AG20443 (cell line): ENCODE data around the gene ANKLE1.
"Not testable (repeated sequence)": the region's sequence is repeated elsewhere in the genome, so short reads cannot be mapped to it uniquely, and the experiment has no call there.

Experiments
- DNase-seq: peaks from one replicate; pipeline ENCODE4 v3.0.0; 2012; ENCODE audit warnings: low spot score, mixed read lengths

ANKLE1 gene

DNA sequence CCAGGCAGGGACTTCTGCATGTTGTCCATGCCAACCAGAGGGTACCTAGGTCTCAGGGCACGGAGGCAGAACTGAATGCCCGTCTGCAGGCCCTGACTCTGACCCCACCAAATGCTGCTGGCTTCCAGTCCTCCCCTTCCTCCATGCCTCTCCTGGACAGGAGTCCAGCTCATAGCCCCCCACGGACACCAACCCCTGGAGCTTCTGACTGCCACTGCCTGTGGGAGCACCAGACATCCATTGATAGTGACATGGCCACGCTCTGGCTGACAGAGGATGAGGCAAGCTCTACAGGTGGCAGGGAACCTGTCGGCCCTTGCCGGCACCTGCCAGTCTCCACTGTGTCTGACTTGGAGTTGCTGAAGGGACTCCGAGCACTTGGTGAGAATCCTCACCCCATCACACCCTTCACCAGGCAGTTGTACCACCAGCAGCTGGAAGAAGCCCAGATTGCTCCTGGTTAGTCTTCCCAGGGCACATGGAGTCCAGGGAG, 1.8 kb downstream of the ANKLE1 start:
- no peak for DNase-seq

DNA sequence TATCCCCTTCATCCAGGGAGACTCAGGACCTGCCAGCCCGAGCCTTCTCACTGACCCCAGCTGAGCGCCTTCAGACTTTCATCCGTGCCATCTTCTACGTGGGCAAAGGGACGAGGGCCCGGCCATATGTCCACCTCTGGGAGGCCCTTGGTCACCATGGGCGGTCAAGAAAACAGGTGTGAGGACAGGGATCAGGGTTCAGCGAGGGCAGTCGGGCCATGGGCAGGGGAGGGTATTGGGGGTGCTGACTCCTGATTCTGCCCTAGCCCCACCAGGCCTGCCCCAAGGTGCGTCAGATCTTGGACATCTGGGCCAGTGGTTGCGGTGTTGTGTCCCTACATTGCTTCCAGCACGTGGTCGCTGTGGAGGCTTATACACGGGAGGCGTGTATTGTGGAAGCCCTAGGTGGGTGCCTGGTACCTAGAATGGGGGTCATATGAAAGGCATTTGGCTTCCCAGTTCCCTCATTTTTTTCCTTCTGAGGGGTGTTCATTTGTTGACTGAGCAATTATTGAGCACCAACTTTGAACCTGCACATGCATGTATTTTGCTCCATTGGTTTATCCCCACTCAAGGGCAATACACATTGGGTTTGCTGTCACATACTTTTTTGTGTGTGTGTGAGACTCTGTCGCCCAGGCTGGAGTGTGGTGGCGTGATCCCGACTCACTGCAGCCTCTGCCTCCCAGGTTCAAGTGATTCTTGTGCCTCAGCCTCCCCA, 3.9 kb downstream of the ANKLE1 start:
- no peak for DNase-seq

- DNase-seq, result no peak
These were observed 4.6 kb downstream of the ANKLE1 start for GRCh38 chr19:17286263-17286662.

DNA sequence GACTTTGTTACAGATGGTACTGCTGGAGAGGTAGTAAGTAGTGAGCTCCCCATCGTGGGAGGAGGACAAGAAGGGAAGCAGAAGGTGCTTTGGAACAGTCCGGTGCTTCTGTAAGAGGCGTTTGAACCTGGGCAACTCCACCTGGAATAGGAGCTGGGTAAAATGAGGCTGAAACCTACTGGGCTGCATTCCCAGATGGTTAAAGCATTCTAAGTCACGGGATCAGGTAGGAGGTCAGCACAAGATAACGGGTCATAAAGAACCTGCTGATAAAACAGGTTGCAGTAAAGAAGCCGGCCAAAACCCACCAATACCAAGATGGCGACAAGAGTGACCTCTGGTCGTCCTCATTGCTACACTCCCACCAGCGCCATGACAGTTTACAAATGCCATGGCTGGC, 5.1 kb downstream of the ANKLE1 start:
- DNase-seq, result no peak

- DNase-seq, result peak; percentile 95
These were observed 7.8 kb downstream of the ANKLE1 start for GRCh38 chr19:17289489-17289888.

DNA sequence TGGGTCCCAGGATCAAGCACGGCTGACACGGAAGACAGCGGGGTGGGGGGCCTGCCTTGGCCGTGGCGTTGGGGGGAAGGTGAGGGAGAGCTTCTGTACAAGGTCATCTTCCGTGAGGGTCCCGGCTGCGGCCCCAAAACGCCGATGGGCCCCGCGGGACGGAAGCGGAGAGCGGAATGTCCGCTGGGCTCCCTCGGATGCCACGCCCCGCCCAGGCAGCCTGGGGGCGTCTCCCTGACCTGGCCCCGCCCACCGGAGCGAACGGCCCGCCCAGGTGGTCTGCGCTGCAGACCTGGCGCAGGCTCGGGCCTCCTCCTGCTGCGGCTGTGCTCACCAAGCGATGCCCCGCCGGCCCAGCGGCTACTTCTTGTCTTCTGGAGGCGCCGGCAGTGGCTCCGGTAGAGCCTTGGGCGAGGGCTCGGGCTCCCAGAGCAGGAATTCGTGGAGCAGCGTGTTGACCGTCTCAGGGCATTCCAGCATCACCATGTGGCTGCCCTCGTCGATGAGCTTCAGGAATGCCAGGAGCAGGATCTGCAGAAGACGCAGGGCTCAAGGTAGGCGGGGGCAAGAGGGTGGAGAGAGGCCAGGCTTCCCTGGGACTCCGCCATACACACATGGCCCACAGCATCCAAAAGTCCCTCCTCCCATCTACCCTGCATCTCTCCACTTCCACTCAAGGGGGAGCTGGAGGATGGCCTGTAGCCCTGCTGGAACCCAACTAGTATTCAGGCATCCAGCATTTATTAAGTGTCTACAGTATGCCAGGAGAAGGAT, 10.8 kb downstream of the ANKLE1 start:
- peak; percentile 95 for DNase-seq

DNA sequence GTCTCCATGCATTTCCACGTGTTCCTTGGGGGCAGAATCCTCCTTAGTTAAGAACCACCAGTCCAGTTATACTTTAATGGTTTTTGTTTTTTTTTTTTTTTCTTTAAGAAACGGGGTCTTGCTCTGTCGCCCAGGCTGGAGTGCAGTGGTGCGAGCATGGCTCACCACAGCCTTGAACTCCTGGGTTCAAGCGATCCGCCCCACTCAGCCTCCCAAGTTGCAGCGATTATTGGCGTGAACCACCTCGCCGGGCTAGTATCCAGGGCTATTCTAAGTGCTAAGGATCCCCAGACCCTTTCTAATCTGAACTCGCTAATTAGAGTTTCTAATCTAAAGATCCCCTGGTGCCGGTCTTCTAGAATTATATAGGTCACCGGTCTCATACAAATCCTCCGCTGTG, 11.9 kb downstream of the ANKLE1 start:
- DNase-seq, result no peak

- peak; percentile 62 for DNase-seq
These were observed 12.6 kb downstream of the ANKLE1 start for GRCh38 chr19:17294051-17294891.

DNA sequence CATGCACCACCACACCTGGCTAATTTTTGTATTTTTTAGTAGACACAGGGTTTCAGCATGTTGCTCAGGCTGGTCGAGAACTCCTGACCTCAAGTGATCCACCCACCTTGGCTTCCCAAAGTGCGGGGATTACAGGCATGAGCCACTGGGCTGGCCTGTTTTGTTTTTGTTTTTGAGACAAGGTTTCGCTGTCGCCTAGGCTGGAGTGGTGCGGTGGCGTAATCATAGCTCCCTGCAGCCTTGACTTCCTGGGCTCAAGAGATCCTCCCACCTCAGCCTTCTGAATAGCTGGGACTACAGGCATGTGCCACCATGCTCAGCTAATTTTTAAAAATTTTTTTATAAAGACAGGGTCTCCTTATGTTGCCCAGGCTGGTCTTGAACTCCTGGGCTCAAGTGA, 13.8 kb downstream of the ANKLE1 start:
- DNase-seq, result not testable (repeated sequence)

DNA sequence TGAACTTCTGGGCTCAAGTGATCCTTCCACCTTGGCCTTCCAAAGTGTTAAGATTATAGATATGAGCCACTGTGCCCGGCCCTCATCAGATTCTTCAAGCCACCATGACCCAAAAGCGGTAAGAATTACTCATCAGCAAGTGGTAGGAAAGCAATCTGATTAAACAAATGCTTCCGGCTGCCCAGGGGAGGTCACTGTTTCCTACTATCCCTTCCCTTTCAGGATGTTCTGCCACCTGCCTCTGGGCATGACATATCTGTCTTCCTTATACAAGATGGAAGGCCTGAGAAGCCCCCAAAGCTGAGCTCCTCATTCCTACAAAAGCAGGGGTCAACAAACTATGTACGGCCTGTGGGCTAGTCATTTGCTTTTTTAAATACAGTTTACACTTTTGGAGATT, 14.6 kb downstream of the ANKLE1 start:
- no peak for DNase-seq

- DNase-seq, result no peak
These were observed 15.3 kb downstream of the ANKLE1 start for GRCh38 chr19:17296976-17297375.

- no peak for DNase-seq
These were observed 19.4 kb downstream of the ANKLE1 start for GRCh38 chr19:17300992-17301619.

DNA sequence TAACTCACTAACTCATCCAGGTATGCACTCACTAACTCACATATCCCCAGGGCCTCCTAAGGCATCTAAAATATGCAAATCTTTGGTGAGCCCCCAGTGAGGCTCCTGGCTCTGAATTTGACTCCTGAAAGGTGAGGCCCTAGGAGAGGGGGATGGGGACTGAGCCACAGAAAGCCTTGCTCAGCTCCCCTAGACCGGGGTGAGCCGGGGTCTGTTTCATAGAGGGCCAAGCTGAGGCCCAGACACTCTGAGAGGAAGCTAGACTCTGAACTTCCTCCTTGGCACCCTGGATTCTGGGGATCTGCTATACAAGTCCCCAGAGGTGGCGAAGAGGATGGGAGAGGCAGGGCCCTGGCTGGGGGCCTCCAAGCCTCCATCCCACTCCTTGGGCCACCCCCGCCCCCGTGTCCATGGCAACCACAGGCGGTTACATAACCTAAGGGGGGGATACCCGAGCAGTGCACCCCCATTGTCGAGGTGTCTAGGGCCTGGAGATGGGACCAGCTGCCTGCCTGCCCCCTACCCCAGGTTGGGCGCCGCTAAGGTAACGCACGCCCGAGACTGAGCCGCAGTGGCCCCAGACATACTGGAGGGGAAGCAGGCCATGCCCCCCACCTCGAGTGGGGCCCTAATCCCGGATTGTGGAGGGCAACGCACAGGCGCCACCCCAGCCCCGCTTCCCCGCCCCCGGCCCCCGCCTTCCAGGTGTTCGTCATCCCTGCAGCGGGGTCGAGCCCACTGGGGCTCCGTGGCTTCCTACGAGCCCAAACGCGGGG, 20.9 kb downstream of the ANKLE1 start:
- no peak for DNase-seq

DNA sequence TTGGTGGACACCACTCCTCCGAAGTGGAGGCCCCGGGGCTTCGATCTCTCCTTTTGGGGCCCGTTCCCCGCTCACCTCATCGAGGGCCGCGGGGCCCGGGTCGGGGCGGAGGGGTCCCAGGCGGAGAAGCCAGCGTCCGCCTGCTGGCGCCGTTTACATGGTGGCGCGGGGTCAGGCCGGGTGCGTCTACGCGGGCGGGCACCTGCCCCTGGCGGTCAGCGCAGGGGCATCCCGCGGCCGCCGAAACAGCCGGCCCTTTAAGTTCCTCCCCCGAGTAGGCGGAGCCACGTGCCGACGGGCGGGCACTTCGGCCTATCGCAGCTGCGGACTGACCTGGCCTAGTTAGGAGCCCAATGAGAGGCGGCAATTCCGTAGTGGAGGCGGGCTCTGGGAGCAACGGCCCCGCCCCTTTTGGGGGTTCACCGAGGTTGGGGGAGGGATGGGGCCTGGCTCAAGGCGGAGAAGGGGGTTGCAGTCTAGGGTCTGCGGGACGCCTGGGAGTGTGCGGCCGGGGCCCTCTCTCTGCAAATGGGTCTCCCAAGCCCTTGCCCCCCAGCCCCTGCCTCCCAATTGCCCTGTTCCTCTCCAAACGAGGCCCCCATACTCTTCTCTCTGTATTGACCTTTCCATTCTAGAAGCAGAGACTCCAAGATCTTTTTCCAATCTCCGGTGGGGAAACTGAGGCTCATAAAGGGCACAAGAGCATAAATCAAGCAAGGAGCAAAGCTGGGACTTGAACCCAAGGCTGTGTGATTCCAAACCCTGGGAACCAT, 21.7 kb downstream of the ANKLE1 start, which contains the start of gene ABHD8:
ABHD8 (minus strand) TSS at position 259 of the 773 bp plus-strand sequence. CDS start 1,809 bp downstream, outside the sequence.
- peak; percentile 95 for DNase-seq

- DNase-seq, result no peak
These were observed 22.2 kb downstream of the ANKLE1 start for GRCh38 chr19:17303940-17304267.

- no peak for DNase-seq
These were observed 22.9 kb downstream of the ANKLE1 start for GRCh38 chr19:17304386-17305215.

GRCh38 chr19:17305216-17305516, 23.5 kb downstream of the ANKLE1 start:
- DNase-seq, result no peak

GRCh38 chr19:17305517-17306284, 24.0 kb downstream of the ANKLE1 start, which contains the start of gene MRPL34:
MRPL34 (plus strand) TSS chr19:17305872; CDS start chr19:17305893, 21 bp downstream.
- DNase-seq, result peak; percentile 88

GRCh38 chr19:17306285-17306714, 24.6 kb downstream of the ANKLE1 start:
- DNase-seq, result no peak
